Activated CD4-positive, alpha-beta memory T cell treated with anti-CD3 and anti-CD28 coated beads for 36 hours (primary cell): ENCODE measurements around the gene CYP4X1. TPM values are rescaled to one million over a fixed set of nuclear protein-coding genes. Genes with fewer than 3 reads are reported as not detected.
"Not testable (repeated sequence)": the region's sequence is repeated elsewhere in the genome, so short reads cannot be mapped to it uniquely, and the experiment has no call there.

Experiments used
- CTCF ChIA-PET: fragments of 350-600 bp; sonication (Branson Sonifier 250); formaldehyde crosslinking; loops from one replicate; lab custom pipeline; 2021; ENCODE audit warnings: antibody characterized with exemption, inconsistent platforms; lab: Charles Lee
- POLR2A ChIA-PET: fragments of 350-600 bp; sonication (Branson Sonifier 250); formaldehyde crosslinking; loops from one replicate; lab custom pipeline; 2021; ENCODE audit warnings: antibody characterized with exemption; lab: Charles Lee
- DNase-seq: peaks from one replicate; pipeline ENCODE4 v3.0.0-alpha.2; 2020
- H3K27ac Mint-ChIP-seq: one replicate; pipeline ENCODE4 v1.8.0; 2021; ENCODE audit warnings: mixed read lengths
- H3K27me3 Mint-ChIP-seq: one replicate; pipeline ENCODE4 v1.8.0; 2021; ENCODE audit warnings: mixed read lengths
- H3K36me3 Mint-ChIP-seq: one replicate; pipeline ENCODE4 v1.8.0; 2021; ENCODE audit warnings: mixed read lengths
- H3K4me1 Mint-ChIP-seq: one replicate; pipeline ENCODE4 v1.8.0; 2021; ENCODE audit warnings: low read depth, mixed read lengths
- H3K4me3 Mint-ChIP-seq: one replicate; pipeline ENCODE4 v1.8.0; 2021; ENCODE audit warnings: mild to moderate bottlenecking, mixed read lengths
- H3K9me3 Mint-ChIP-seq: one replicate; pipeline ENCODE4 v1.8.0; 2021; ENCODE audit warnings: mixed read lengths
- intact Hi-C: fragments of 100-400 bp; cut with micrococcal nuclease; formaldehyde crosslinking; loops from one replicate; pipeline ENCODE4 v1.15.1; 2023
- total RNA-seq, 2 experiments: library from RNA; stranded (reverse); gene quantifications; one replicate each; pipeline ENCODE4 v1.2.3, GENCODE V29; 2021

The CYP4X1 gene
- total RNA-seq = not detected

DNA sequence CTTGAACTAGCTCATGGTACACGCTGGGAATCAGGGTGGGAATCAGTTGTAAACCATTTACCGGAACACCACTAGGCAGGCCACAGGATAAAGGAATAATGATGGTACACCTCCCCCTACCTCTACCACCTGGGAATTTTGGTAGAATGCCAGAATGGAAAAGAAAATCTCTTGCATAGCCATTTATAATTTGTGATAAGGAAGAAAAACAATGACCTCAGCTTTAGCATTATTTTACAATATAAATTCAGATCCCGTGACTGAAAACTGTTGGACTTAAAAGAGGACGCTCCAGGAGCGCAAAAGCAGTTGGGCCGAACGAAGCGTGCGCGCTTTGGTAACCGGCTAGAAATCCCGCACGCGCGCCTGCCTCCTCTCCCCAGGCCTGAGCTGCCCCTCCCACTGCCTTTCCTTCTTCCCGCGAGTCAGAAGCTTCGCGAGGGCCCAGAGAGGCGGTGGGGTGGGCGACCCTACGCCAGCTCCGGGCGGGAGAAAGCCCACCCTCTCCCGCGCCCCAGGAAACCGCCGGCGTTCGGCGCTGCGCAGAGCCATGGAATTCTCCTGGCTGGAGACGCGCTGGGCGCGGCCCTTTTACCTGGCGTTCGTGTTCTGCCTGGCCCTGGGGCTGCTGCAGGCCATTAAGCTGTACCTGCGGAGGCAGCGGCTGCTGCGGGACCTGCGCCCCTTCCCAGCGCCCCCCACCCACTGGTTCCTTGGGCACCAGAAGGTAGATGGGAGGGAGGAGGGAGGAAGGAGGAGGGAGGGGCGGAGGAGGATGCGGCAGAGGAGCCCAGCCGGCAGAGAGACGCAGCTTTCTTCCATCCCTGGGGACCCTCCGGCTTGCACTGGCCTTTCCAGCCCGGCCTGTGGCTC, at the start of gene CYP4X1:
Gene CYP4X1 (plus strand): TSS at position 402 of the 873 bp plus-strand sequence. CDS start 149 bp downstream, at position 551.
- Mint-ChIP-seq H3K36me3 (no peaks in the 10 kb centered on the region), H3K27ac (no peak within 1 kb of the TSS), H3K4me1 (no peaks in the 10 kb centered on the region), H3K27me3 (peaks cover 28% of the 10 kb centered on the region), H3K9me3 (no peaks in the 10 kb centered on the region), H3K4me3 (no peak within 1 kb of the TSS)
- no peak for DNase-seq
- POLR2A ChIA-PET = no interaction called here
- intact Hi-C loops = no loop called here
- CTCF ChIA-PET = no interaction called here

DNA sequence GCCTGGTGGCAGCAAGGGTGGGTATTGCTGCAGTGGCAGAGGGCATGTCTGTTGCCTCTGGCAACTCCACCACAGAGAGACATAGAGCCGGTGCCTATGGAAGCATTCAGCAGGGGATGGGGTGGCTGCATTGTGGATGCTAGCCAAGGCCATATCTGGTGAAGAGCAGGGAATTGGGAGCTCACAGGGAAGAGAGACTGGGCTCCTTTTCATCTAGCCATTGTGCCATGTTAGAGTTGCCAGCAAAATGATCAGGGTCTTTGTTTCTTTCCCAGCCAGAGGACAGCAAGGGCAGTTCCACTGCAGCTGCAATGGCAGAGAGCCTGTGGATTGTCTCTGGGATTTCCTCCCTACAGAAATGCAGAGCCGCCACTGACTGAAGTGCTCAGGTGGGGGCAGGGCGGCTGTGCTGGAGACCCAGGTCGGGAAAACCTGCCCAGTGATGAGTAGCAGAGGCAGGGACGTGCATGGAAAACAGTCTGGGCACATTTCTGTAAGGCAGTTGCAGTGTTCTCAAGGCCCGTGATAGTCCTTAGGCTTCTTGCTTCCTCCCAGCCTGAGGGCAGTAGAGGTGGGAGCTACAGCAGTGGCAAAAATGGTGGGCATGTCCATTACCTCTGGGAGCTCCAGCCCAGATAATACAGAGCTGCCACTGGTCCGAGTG, 40.2 kb upstream of the CYP4X1 start:
- POLR2A ChIA-PET = no interaction called here
- Mint-ChIP-seq H3K4me1 (no peaks in the 10 kb centered on the region), H3K36me3 (no peaks in the 10 kb centered on the region), H3K27ac (no peak overlapping the region), H3K9me3 (peaks cover 8% of the 10 kb centered on the region), H3K27me3 (peaks cover 31% of the 10 kb centered on the region), H3K4me3 (no peak overlapping the region)
- CTCF ChIA-PET = no interaction called here
- DNase-seq = no peak
- intact Hi-C loops = no loop called here

DNA sequence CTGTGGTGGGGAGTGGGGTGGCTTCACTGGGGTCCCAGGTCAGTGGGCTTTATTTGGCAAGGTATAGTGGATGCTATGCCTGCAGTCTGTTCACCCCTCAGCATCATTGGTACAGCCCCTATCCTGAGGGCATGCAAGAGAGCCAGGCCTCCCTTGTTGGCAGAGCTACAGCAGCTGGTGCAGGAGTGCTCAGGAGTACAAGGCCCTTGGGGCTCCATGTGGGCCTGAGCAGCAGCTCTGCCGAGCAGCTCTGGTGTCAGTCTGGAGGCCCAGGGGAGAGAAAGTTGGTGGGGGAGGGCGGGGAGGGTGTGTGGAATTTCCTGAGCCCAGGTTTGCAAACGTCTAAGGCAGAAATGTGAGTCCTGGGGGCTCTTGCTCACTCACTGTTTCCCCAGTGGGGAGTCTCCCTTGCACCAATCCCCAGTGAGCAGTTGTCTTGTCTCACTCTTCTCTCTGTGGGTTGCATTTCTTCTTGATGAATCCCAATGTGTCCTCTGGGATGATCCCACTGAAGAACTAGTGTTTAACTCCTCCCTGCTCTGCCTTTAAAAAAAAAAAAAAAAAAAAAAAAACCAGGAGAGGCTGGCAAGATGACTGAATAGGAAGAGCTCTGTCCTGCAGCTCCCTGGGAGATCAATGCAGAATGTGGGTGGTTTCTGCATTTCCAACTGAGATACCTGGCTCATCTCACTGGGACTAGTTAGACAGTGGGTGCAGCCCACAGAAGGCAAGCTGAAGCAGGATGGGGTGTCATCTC, 39.5 kb upstream of the CYP4X1 start:
- no peak overlapping the region for H3K27ac Mint-ChIP-seq
- ChIA-PET CTCF (no interaction called here), POLR2A (no interaction called here)
- no peaks in the 10 kb centered on the region for H3K36me3 Mint-ChIP-seq
- peaks cover 8% of the 10 kb centered on the region for H3K9me3 Mint-ChIP-seq
- H3K4me3 Mint-ChIP-seq = no peak overlapping the region
- no peak for DNase-seq
- H3K4me1 Mint-ChIP-seq = no peaks in the 10 kb centered on the region
- intact Hi-C loops = no loop called here
- peaks cover 26% of the 10 kb centered on the region for H3K27me3 Mint-ChIP-seq

GRCh38 chr1:46990541-46990940, 32.9 kb upstream of the CYP4X1 start:
- intact Hi-C loops, DNase-seq, H3K27ac Mint-ChIP-seq, H3K27me3 Mint-ChIP-seq, H3K4me1 Mint-ChIP-seq, H3K9me3 Mint-ChIP-seq, H3K4me3 Mint-ChIP-seq, CTCF ChIA-PET, H3K36me3 Mint-ChIP-seq, POLR2A ChIA-PET: not testable (repeated sequence)

GRCh38 chr1:46991083-46991923, 32.2 kb upstream of the CYP4X1 start:
- CTCF ChIA-PET = no interaction called here
- DNase-seq = no peak
- Mint-ChIP-seq H3K36me3 (no peaks in the 10 kb centered on the region), H3K27me3 (peaks cover under 1% of the 10 kb centered on the region), H3K4me3 (no peak overlapping the region), H3K27ac (no peak overlapping the region), H3K9me3 (no peaks in the 10 kb centered on the region), H3K4me1 (no peaks in the 10 kb centered on the region)
- POLR2A ChIA-PET = no interaction called here
- intact Hi-C loops = no loop called here

DNA sequence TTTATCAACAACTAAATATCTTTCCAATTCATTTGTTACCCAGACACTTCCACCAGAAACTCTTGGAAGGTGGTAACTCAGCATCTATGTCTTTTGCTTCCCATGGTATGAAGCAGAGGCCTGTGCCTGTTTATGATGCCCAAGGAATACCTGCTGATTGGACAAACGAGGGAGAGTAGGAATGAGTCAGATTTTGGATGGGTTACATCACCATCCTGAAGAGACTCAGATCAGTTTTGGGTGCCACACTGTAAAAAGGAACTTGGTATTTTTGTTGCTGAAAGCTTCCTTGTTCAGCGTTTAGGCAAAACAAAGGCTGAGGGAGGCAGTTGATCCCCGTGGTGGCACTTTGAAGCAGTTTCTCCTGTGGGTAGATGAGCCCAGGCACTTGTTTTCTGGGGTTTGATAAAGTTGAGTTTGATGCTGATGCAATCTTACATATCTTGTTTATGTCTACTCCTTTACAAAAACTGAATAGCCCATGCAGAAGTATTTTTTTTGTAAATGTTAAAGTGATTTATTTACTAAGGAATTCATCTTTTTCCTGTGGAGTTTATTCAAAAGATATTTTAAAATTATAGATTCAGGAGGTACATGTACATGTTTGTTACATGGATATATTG, 26.7 kb upstream of the CYP4X1 start:
- intact Hi-C loops = no loop called here
- Mint-ChIP-seq H3K4me3 (no peak overlapping the region), H3K27me3 (peaks cover 16% of the 10 kb centered on the region), H3K4me1 (no peaks in the 10 kb centered on the region), H3K36me3 (no peaks in the 10 kb centered on the region), H3K9me3 (no peaks in the 10 kb centered on the region), H3K27ac (no peak overlapping the region)
- CTCF ChIA-PET = no interaction called here
- POLR2A ChIA-PET = no interaction called here
- DNase-seq = no peak

DNA sequence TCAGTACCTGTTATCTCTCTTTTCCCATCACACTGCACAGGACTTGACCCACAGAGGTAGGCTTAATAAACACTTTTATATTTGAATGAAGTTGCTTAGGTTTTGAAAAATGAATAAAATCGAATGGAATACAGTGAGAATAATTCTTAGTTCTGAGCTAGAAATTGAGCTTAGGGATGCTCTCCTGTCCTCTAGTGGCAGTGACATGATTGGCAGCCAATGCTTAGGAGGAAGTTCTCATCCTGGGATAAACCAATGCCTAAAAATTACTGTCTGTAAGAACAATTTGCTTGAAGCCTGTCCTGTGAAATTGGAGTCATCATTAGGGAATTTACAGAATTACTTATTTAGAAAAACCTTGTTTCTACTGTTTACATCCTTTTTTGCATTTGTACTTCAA, 21.3 kb upstream of the CYP4X1 start:
- POLR2A ChIA-PET = no interaction called here
- no peaks in the 10 kb centered on the region for H3K9me3 Mint-ChIP-seq
- no peak overlapping the region for H3K27ac Mint-ChIP-seq
- no peaks in the 10 kb centered on the region for H3K36me3 Mint-ChIP-seq
- CTCF ChIA-PET = no interaction called here
- no peak overlapping the region for H3K4me3 Mint-ChIP-seq
- intact Hi-C loops = no loop called here
- H3K27me3 Mint-ChIP-seq = peaks cover 34% of the 10 kb centered on the region
- no peak for DNase-seq
- no peaks in the 10 kb centered on the region for H3K4me1 Mint-ChIP-seq

GRCh38 chr1:47003896-47004403, 19.5 kb upstream of the CYP4X1 start:
- ChIA-PET CTCF (no interaction called here), POLR2A (no interaction called here)
- intact Hi-C loops = no loop called here

GRCh38 chr1:47006437-47006836, 17.0 kb upstream of the CYP4X1 start:
- intact Hi-C loops = not testable (repeated sequence)

More at GRCh38 chr1:47003896-47004403, 19.5 kb upstream of the CYP4X1 start:
- no peaks in the 10 kb centered on the region for H3K36me3 Mint-ChIP-seq
- no peak for DNase-seq
- H3K4me3 Mint-ChIP-seq = no peak overlapping the region
- H3K4me1 Mint-ChIP-seq = no peaks in the 10 kb centered on the region
- H3K9me3 Mint-ChIP-seq = no peaks in the 10 kb centered on the region
- H3K27ac Mint-ChIP-seq = no peak overlapping the region
- peaks cover 35% of the 10 kb centered on the region for H3K27me3 Mint-ChIP-seq

GRCh38 chr1:47013293-47013692, 10.2 kb upstream of the CYP4X1 start:
- H3K9me3 Mint-ChIP-seq = no peaks in the 10 kb centered on the region
- no peaks in the 10 kb centered on the region for H3K4me1 Mint-ChIP-seq
- CTCF ChIA-PET = no interaction called here
- no peak overlapping the region for H3K4me3 Mint-ChIP-seq
- no peak overlapping the region for H3K27ac Mint-ChIP-seq
- intact Hi-C loops = no loop called here
- H3K36me3 Mint-ChIP-seq = no peaks in the 10 kb centered on the region
- POLR2A ChIA-PET = no interaction called here
- DNase-seq = no peak
- H3K27me3 Mint-ChIP-seq = peaks cover 5% of the 10 kb centered on the region

More at GRCh38 chr1:47006437-47006836, 17.0 kb upstream of the CYP4X1 start:
- POLR2A ChIA-PET, H3K27ac Mint-ChIP-seq, H3K36me3 Mint-ChIP-seq, H3K4me1 Mint-ChIP-seq, H3K4me3 Mint-ChIP-seq, H3K9me3 Mint-ChIP-seq, CTCF ChIA-PET, DNase-seq: not testable (repeated sequence)
- H3K27me3 Mint-ChIP-seq = peaks cover 21% of the 10 kb centered on the region

GRCh38 chr1:47021070-47021469, 2.4 kb upstream of the CYP4X1 start:
- Mint-ChIP-seq H3K9me3 (no peaks in the 10 kb centered on the region), H3K4me1 (no peaks in the 10 kb centered on the region), H3K27ac (no peak overlapping the region), H3K36me3 (no peaks in the 10 kb centered on the region), H3K4me3 (no peak overlapping the region), H3K27me3 (peaks cover 25% of the 10 kb centered on the region)
- POLR2A ChIA-PET = no interaction called here
- no peak for DNase-seq
- intact Hi-C loops = no loop called here
- CTCF ChIA-PET = no interaction called here
